Nucleus accumbens (tissue), 56 donors: ENCODE data around the gene SULT6B1.
"Not testable (repeated sequence)": the region's sequence is repeated elsewhere in the genome, so short reads cannot be mapped to it uniquely, and the experiment has no call there.

Experiments
- DNase-seq, 56 donors: peaks; one replicate each; lab custom pipeline; 2025; lab: John Stamatoyannopoulos, UW

SULT6B1 gene

GRCh38 chr2:37188570-37188969 lies at the start of gene SULT6B1:
SULT6B1 (minus strand) TSS chr2:37188670; CDS start chr2:37188640, 30 bp downstream.
- no peak for DNase-seq

DNA sequence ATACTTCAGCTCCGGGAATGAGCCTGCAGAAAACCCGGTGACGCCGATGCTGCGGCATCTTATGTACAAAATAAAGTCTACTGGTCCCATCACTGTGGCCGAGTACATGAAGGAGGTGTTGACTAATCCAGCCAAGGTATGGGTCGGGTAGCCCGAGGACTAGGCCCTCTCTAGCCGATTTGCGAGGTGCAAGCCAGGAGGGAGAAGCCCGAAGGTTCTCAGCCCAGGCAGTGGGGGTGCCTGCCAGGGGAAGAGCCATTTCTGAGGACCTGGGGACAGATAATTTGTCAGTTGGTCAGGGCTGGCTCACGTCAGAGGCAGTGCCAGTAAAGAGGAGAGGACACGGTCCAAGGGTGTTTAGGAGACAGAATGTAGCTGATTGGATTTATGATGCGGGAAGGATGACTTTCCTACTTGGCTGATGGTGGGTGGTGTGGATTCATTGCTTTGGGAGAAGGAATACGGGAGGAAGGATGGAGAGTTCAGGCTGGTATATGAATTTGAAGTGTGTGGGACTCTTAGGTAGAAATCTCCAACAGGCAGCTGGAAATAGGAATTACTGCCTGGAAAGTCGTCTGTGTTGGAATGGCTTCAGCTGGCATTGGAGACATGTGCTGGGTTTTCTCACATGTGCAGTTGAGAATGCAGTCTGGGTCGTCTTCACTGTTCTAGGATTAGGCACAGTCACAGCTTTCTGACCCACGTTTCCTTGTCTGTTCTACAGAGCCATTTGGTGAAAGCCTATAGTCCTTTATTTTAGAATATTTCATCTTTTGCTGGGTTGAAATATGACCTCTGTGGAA lies 43.9 kb upstream of the SULT6B1 start:
- DNase-seq = peak in 16 of 56 donors; percentile 4 to 39 (median 26)

DNA sequence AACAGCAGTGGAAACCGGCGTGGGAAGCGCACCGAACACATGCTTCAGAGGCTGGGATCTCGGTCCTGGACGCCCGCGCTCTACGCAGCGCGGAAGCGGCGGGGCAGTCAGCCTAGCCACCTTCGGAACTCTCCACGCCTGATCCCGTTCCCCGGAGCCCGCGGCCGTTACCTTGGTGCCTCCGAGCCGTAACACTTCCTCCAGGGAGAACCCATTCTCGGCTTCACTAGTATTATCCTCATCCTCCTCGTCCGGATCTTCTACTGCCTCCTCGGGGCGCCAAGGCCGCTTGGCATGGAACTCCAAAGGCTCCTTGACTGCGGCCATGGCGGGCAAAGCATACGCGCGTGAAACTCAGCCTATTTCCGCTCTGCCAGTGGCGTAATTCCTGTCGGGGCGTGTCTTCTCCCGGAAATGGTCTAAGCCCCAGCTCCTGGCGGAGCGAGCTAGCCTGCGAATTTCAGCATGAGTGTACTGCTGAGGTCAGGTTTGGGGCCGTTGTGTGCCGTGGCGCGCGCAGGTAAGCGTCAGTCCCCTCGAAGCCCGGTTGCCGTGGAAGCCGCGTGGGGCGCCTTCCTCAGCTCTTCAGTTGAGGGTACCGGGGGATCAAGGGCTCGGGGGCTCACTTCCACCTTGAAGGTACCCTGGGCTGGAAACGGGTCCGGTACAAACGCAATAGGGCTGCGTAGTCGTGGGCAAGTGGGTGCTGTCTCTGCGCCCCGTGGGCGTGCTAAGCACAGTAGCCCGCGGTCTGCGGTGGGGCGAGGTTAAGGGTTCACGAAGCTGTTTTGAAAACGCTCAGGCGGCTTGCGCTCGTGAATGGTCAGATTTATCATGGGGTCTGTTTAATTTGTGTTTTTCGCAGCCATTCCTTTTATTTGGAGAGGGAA lies 43.0 kb upstream of the SULT6B1 start, which contains the start of the genes CEBPZ and NDUFAF7:
CEBPZ (minus strand) TSS at position 356 of the 890 bp plus-strand sequence; CDS start at position 327, 29 bp downstream.
NDUFAF7 (plus strand) TSS at position 418 of the 890 bp plus-strand sequence; CDS start at position 466, 48 bp downstream.
- DNase-seq = peak; percentile 28 to 95 (median 84)

DNA sequence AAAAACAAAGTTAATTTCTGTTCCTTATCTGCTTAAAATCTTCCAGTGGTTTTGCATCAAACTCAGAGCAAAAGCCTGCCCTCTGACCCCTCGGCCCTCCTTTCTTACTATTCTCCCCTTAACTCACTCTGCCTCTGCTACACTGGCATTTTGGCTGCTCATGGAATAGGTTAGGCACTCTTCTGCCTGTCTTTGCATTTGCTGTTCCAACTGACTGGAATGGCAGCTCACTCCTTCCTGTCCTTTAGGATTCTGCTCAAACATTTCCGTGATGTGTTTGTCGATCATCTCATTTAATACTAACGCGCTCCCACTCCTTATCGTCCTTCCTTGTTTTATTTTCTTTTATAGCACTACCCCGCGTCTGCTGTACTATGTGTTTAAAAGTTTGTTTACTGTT lies 42.1 kb upstream of the SULT6B1 start:
- no peak for DNase-seq

- DNase-seq = no peak
Measured at GRCh38 chr2:37228788-37229187, 40.3 kb upstream of the SULT6B1 start.

- DNase-seq = no peak
Measured at GRCh38 chr2:37226863-37227262, 38.4 kb upstream of the SULT6B1 start.

- DNase-seq = not testable (repeated sequence)
Measured at GRCh38 chr2:37225129-37225528, 36.7 kb upstream of the SULT6B1 start.

DNA sequence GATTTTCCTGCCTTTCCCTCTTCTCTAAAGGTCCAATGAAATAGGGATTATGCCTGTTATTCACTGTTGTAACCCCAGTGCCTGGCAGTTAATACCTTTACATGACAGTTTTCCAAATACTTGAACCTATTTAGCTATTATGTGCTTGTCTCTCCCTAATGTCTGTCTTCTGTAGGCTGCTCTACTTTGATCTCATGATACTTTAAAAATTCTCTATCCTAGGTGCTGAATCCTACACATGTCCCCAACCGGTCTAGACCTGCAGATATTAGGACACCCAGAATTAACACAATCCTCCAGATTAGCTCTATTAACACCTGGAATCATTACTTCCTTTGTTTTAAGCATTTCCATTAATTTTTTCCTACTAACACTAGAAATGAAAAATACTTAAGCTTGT lies 35.6 kb upstream of the SULT6B1 start:
- no peak for DNase-seq

DNA sequence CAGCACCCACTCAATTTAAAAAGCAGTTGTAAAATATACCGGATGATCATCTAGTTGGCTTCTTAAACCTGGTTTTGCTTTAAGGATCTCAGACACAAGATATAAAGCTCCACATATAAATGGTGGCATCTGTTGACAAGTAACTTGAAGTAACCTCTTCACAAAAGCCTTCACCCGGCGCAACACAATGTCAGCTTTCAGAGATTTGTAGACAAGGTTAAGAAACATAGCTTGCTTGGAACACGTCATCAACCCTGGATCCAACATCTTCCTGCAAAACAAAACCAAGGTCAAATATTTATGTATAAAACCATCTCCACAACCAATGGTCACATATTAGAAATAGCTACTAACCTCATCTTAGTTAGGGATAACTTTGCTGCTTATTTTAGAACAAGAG lies 34.7 kb upstream of the SULT6B1 start:
- no peak for DNase-seq

- no peak for DNase-seq
Measured at GRCh38 chr2:37219046-37219445, 30.6 kb upstream of the SULT6B1 start.

- no peak for DNase-seq
Measured at GRCh38 chr2:37215250-37215649, 26.8 kb upstream of the SULT6B1 start.

GRCh38 chr2:37211939-37212338 lies 23.5 kb upstream of the SULT6B1 start:
- DNase-seq = no peak

- DNase-seq = no peak
Measured at GRCh38 chr2:37211212-37211611, 22.7 kb upstream of the SULT6B1 start.

- DNase-seq = not testable (repeated sequence)
Measured at GRCh38 chr2:37206760-37207159, 18.3 kb upstream of the SULT6B1 start.

GRCh38 chr2:37205689-37206341 lies 17.3 kb upstream of the SULT6B1 start:
- DNase-seq = no peak

GRCh38 chr2:37205071-37205661 lies 16.7 kb upstream of the SULT6B1 start:
- DNase-seq = not testable (repeated sequence)

GRCh38 chr2:37203708-37204107 lies 15.2 kb upstream of the SULT6B1 start:
- DNase-seq = no peak

DNA sequence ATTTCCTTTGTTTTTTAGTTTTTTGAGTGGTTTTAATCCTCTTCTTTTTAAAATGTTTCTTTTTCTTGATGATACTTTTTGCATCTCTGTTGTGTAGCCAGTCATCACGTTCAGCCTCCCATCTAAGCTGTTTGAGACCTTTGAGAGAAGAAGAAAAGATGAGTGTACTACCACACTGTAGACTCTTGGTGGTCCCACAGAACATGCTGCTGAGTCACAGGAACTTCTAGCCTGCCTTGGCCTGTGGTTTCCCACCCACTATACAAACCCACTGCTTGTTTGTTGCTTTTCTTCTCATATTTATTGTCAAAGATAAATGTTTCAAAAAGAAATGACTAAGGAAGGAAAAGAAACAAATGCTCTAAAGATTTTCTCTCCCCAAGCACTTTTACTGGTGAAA lies 13.3 kb upstream of the SULT6B1 start:
- no peak for DNase-seq

GRCh38 chr2:37201208-37201607 lies 12.7 kb upstream of the SULT6B1 start:
- DNase-seq = no peak

DNA sequence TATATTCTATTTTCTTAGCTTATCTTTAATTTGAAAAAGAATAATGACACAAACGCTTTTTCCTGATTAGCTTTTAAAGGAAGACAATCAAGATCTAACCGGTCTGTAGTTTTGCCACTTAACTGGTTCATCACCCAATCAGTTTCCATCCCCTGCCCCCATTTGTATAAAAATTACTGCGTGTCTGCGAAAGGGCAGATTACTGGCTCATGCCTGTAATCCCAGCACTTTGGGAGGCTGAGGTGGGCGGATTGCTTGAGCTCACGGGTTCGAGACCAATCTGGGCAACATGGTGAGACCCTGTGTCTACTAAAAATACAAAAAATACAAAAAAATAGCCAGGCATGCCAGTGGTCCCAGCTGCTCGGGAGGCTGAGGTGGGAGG lies 10.2 kb upstream of the SULT6B1 start:
- no peak for DNase-seq
